GM19193 (cell line): ENCODE data around the gene PTPRJ.

Source experiments
- POLR2A ChIP-seq: IDR thresholded peaks from 4 replicates; pipeline ENCODE4 v1.6.1; 2011; ENCODE audit not compliant: insufficient read depth, insufficient read length; ENCODE audit errors: extremely low read depth

Gene PTPRJ

GRCh38 chr11:48170241-48171233 is 190.2 kb downstream of the PTPRJ start:
- no peak for TF ChIP-seq POLR2A

GRCh38 chr11:48172818-48173609 is 192.7 kb downstream of the PTPRJ start:
- no peak for TF ChIP-seq POLR2A

- no peak for TF ChIP-seq POLR2A
Observed at GRCh38 chr11:48177661-48178060, 197.3 kb downstream of the PTPRJ start.

- TF ChIP-seq POLR2A: no peak
Observed at GRCh38 chr11:48180627-48181026, 200.3 kb downstream of the PTPRJ start.

- no peak for TF ChIP-seq POLR2A
Observed at GRCh38 chr11:48182860-48183526, 202.6 kb downstream of the PTPRJ start.

GRCh38 chr11:48184452-48184851 is 204.1 kb downstream of the PTPRJ start:
- TF ChIP-seq POLR2A: no peak

- TF ChIP-seq POLR2A: no peak
Observed at GRCh38 chr11:48193876-48194275, 213.5 kb downstream of the PTPRJ start.

- TF ChIP-seq POLR2A: no peak
Observed at GRCh38 chr11:48207881-48208280, 227.5 kb downstream of the PTPRJ start.

- TF ChIP-seq POLR2A: no peak
Observed at GRCh38 chr11:48210052-48210451, 229.7 kb downstream of the PTPRJ start.

- TF ChIP-seq POLR2A: no peak
Observed at GRCh38 chr11:48216510-48216909, 236.2 kb downstream of the PTPRJ start, which contains the start of gene OR4B1. Gene OR4B1, plus strand, starts transcription at chr11:48216810. Its CDS starts 0 bp downstream, at chr11:48216810.
